Islet of Langerhans (tissue), 1 donor: ENCODE data around the gene C1orf216.
"Not testable (repeated sequence)": the region's sequence is repeated elsewhere in the genome, so short reads cannot be mapped to it uniquely, and the experiment has no call there.

Experiments
- FAIRE-seq: peaks from one replicate; lab custom pipeline; 2011; peaks lifted over from hg19 to GRCh38; lab: Jason Lieb, UNC

C1orf216 gene

GRCh38 chr1:35718492-35719336 is at the start of gene C1orf216:
C1orf216 (minus strand) TSS chr1:35718884; CDS start chr1:35716321, 2,563 bp downstream.
- FAIRE-seq = no peak

GRCh38 chr1:35764283-35764682 is 45.6 kb upstream of the C1orf216 start:
- no peak for FAIRE-seq

GRCh38 chr1:35763201-35763600 is 44.5 kb upstream of the C1orf216 start:
- FAIRE-seq = no peak

GRCh38 chr1:35762141-35762540 is 43.5 kb upstream of the C1orf216 start:
- no peak for FAIRE-seq

- FAIRE-seq = no peak
Observed at GRCh38 chr1:35756064-35756463, 37.4 kb upstream of the C1orf216 start.

GRCh38 chr1:35753626-35754260 is 35.1 kb upstream of the C1orf216 start:
- no peak for FAIRE-seq

GRCh38 chr1:35748326-35748725 is 29.6 kb upstream of the C1orf216 start:
- FAIRE-seq = no peak

GRCh38 chr1:35745124-35745730 is 26.5 kb upstream of the C1orf216 start:
- FAIRE-seq = no peak

GRCh38 chr1:35737120-35737519 is 18.4 kb upstream of the C1orf216 start:
- FAIRE-seq = no peak

GRCh38 chr1:35727434-35728040 is 8.9 kb upstream of the C1orf216 start:
- FAIRE-seq = no peak

- FAIRE-seq = no peak
Observed at GRCh38 chr1:35726450-35727433, 8.1 kb upstream of the C1orf216 start.

GRCh38 chr1:35725596-35725995 is 6.9 kb upstream of the C1orf216 start:
- FAIRE-seq = no peak

GRCh38 chr1:35717911-35718476 is 690 bp downstream of the C1orf216 start:
- FAIRE-seq = no peak

- FAIRE-seq = no peak
Observed at GRCh38 chr1:35715568-35716002, 3.1 kb downstream of the C1orf216 start.

- no peak for FAIRE-seq
Observed at GRCh38 chr1:35714921-35715567, 3.6 kb downstream of the C1orf216 start.

GRCh38 chr1:35711098-35711497 is 7.6 kb downstream of the C1orf216 start:
- not testable (repeated sequence) for FAIRE-seq

- no peak for FAIRE-seq
Observed at GRCh38 chr1:35708952-35709351, 9.7 kb downstream of the C1orf216 start.

- no peak for FAIRE-seq
Observed at GRCh38 chr1:35708441-35708921, 10.2 kb downstream of the C1orf216 start.

GRCh38 chr1:35707601-35708440 is 10.9 kb downstream of the C1orf216 start:
- FAIRE-seq = no peak
